Measurements from ENCODE around the gene EFNA1.

DNA sequence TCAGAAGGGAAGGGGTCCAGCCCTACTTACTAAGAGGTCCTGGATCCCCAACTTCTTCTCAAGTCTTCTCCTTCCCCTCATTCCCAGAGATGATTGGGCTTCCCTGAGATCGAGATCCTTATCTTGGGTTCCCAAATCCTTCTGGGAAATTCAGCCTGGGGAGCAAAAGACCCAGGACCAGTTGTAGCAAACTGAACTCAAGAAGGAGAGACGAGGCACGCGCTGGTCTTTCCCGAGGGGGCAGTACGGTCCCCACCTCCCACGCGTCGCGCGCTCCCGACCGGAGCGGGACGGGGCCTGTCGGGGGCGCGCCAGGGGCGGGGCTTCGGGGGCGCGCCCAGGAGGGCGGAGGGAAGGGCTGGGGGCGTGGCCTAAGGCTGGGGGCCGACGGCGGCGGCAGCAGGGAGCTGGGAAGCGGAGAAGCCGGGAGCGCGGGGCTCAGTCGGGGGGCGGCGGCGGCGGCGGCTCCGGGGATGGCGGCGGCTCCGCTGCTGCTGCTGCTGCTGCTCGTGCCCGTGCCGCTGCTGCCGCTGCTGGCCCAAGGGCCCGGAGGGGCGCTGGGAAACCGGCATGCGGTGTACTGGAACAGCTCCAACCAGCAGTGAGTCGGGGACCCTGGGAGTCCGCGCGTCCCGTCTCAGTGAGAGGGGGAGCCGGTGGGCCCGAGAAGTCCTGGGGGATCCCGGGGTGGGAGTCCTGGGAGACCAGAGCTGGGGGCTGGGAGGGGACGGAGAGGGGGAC lies 49.0 kb upstream of the EFNA1 start, which contains the start of gene EFNA3:
- TF ChIP-seq POLR2A (IDR thresholded peaks at IDR 0.05; ENCODE audit: extremely low read depth, insufficient read length) (no peak), CTCF (IDR thresholded peaks at IDR 0.05; ENCODE audit: low read depth, low read length) (no peak)
